ENCODE results near the gene MPG. TPM values are rescaled to one million over a fixed set of nuclear protein-coding genes. Genes with fewer than 3 reads are reported as not detected.

Gene MPG
- total and polyA plus RNA-seq, 2 donors from 2014 or later: 40.8 to 54.3 TPM

GRCh38 chr16:94918-95265, 16.9 kb downstream of the MPG start:
- intact Hi-C loops (cut with DNase I): no loop called here
- Histone ChIP-seq H3K4me1 (ENCODE audit: control insufficient read depth in 2 of 3, insufficient read depth in 2 of 3, low read depth in 1 of 3, low read length in 3 of 3) (peaks cover 0 to 2% (median 0%) of the 10 kb centered on the region in 3 donors), H3K4me3 (ENCODE audit: low read length in 3 of 3) (no peak overlapping the region), H3K9ac (ENCODE audit: low read length in 3 of 3) (no peak overlapping the region), H3K9me3 (ENCODE audit: control insufficient read depth in 2 of 3, insufficient read depth in 1 of 3, low read length in 3 of 3) (no peaks in the 10 kb centered on the region), H3K36me3 (ENCODE audit: control insufficient read depth in 2 of 3, insufficient read depth in 3 of 3, low read length in 3 of 3) (peaks cover 2 to 15% (median 7%) of the 10 kb centered on the region in 3 donors), H3K27ac (ENCODE audit: low read depth in 2 of 2, low read length in 2 of 2) (no peak overlapping the region), H3K27me3 (ENCODE audit: control insufficient read depth, insufficient read depth, low read length) (no peaks in the 10 kb centered on the region)
- DNase-seq (no peak), FAIRE-seq (no peak)
- no peak for TF ChIP-seq CTCF (IDR thresholded peaks at IDR 0.05; ENCODE audit: borderline replicate concordance, extremely low read depth, insufficient read depth)

GRCh38 chr16:96935-97381, 18.9 kb downstream of the MPG start:
- intact Hi-C loops (cut with DNase I): no loop called here

GRCh38 chr16:97822-98221, 19.8 kb downstream of the MPG start:
- H3K4me1 ChIP-seq (ENCODE audit: control insufficient read depth in 2 of 3, insufficient read depth in 2 of 3, low read depth in 1 of 3, low read length in 3 of 3): peaks cover 0 to 17% (median 9%) of the 10 kb centered on the region in 3 donors
- H3K27ac ChIP-seq (ENCODE audit: low read depth in 2 of 2, low read length in 2 of 2): no peak overlapping the region
- H3K36me3 ChIP-seq (ENCODE audit: control insufficient read depth in 2 of 3, insufficient read depth in 3 of 3, low read length in 3 of 3): peaks cover 2 to 9% (median 7%) of the 10 kb centered on the region in 3 donors
- DNase-seq: no peak
- FAIRE-seq: no peak
- no peaks in the 10 kb centered on the region for H3K27me3 ChIP-seq (ENCODE audit: control insufficient read depth, insufficient read depth, low read length)
- no peak for TF ChIP-seq CTCF (IDR thresholded peaks at IDR 0.05; ENCODE audit: borderline replicate concordance, extremely low read depth, insufficient read depth)
- H3K4me3 ChIP-seq (ENCODE audit: low read length in 3 of 3): no peak overlapping the region
- intact Hi-C loops (cut with DNase I): no loop called here
- no peaks in the 10 kb centered on the region for H3K9me3 ChIP-seq (ENCODE audit: control insufficient read depth in 2 of 3, insufficient read depth in 1 of 3, low read length in 3 of 3)
- no peak overlapping the region for H3K9ac ChIP-seq (ENCODE audit: low read length in 3 of 3)

More at GRCh38 chr16:96935-97381, 18.9 kb downstream of the MPG start:
- peaks cover 0 to 8% (median 5%) of the 10 kb centered on the region in 3 donors for H3K4me1 ChIP-seq (ENCODE audit: control insufficient read depth in 2 of 3, insufficient read depth in 2 of 3, low read depth in 1 of 3, low read length in 3 of 3)
- TF ChIP-seq CTCF (IDR thresholded peaks at IDR 0.05; ENCODE audit: borderline replicate concordance, extremely low read depth, insufficient read depth): peak; percentile 99
- no peaks in the 10 kb centered on the region for H3K9me3 ChIP-seq (ENCODE audit: control insufficient read depth in 2 of 3, insufficient read depth in 1 of 3, low read length in 3 of 3)
- no peak overlapping the region for H3K4me3 ChIP-seq (ENCODE audit: low read length in 3 of 3)
- no peak for FAIRE-seq
- no peaks in the 10 kb centered on the region for H3K27me3 ChIP-seq (ENCODE audit: control insufficient read depth, insufficient read depth, low read length)
- H3K27ac ChIP-seq (ENCODE audit: low read depth in 2 of 2, low read length in 2 of 2): no peak overlapping the region
- H3K9ac ChIP-seq (ENCODE audit: low read length in 3 of 3): no peak overlapping the region
- peak; percentile 83 to 94 (median 89) for DNase-seq
- peaks cover 2 to 9% (median 7%) of the 10 kb centered on the region in 3 donors for H3K36me3 ChIP-seq (ENCODE audit: control insufficient read depth in 2 of 3, insufficient read depth in 3 of 3, low read length in 3 of 3)

GRCh38 chr16:100989-101388, 23.0 kb downstream of the MPG start:
- Histone ChIP-seq H3K9ac (ENCODE audit: low read length in 3 of 3) (peak overlapping the region in 1 of 3 donors; percentile 51), H3K4me3 (ENCODE audit: low read length in 3 of 3) (no peak overlapping the region), H3K27me3 (ENCODE audit: control insufficient read depth, insufficient read depth, low read length) (no peaks in the 10 kb centered on the region), H3K4me1 (ENCODE audit: control insufficient read depth in 2 of 3, insufficient read depth in 2 of 3, low read depth in 1 of 3, low read length in 3 of 3) (peaks cover 0 to 18% (median 9%) of the 10 kb centered on the region in 3 donors), H3K27ac (ENCODE audit: low read depth in 2 of 2, low read length in 2 of 2) (peak overlapping the region in 1 of 2 donors; percentile 51), H3K36me3 (ENCODE audit: control insufficient read depth in 2 of 3, insufficient read depth in 3 of 3, low read length in 3 of 3) (peaks cover 2 to 4% (median 3%) of the 10 kb centered on the region in 3 donors), H3K9me3 (ENCODE audit: control insufficient read depth in 2 of 3, insufficient read depth in 1 of 3, low read length in 3 of 3) (no peaks in the 10 kb centered on the region)
- no peak for TF ChIP-seq CTCF (IDR thresholded peaks at IDR 0.05; ENCODE audit: borderline replicate concordance, extremely low read depth, insufficient read depth)
- intact Hi-C loops (cut with DNase I): no loop called here
- no peak for FAIRE-seq
- no peak for DNase-seq
